Measurements from ENCODE around the gene HCRTR1.

DNA sequence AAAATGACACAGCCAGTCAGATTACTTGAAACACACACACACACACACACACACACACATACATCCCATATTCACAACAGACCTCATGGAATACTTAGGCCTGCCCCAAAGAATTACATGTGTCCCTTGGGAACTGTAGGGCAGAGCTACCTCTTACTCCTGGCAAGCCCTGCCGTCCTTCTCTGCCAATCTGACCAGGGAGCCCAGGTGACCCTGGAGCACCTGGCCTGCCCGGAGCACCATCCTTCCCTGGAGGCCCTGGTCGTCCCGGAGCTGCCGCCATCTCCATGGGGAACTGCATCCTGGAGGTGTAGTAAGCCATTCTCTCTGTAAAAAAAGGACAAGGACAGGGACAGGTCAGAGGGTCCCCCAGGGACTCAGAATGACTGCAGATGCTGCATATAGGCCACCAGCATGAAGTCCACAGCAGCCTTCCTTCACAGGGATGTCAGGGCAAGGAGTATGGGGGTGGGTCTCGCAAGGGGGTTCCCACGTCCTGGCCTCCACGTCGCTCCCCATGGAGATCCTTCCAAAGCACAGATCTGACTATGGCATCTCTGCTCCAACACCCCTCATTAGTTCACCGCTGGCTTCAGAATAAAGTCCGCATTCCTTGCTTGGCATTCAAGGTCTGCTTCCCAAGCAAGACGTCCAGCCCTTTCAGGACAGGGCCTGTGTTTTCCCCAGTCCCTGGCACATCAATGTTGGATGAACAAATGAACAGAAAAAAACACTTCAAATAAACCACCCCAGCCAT lies 36.4 kb downstream of the HCRTR1 start:
- TF ChIP-seq SIN3A (IDR thresholded peaks at IDR 0.05; ENCODE audit: borderline replicate concordance, low read depth, low read length) (no peak), RAD21 (IDR thresholded peaks at IDR 0.05; ENCODE audit: low read length) (no peak)
